Measurements from ENCODE around the gene GPS1. TPM values are rescaled to one million over a fixed set of nuclear protein-coding genes. Genes with fewer than 3 reads are reported as not detected.
A peak's percentile ranks its signal among the peaks of the same experiment; 100 is the strongest.

GPS1 gene
- total and polyA plus RNA-seq, 4 donors, result 53.9 to 66.3 (median 58.8) TPM

- Histone ChIP-seq H3K27ac (ENCODE audit: low read depth in 1 of 2, low read length in 2 of 2) (no peak overlapping the region), H3K27me3 (ENCODE audit: control insufficient read depth in 4 of 4, insufficient read depth in 4 of 4, low read length in 3 of 4) (no peaks in the 10 kb centered on the region), H3K4me3 (ENCODE audit: low read depth in 1 of 3, low read length in 3 of 3) (no peak overlapping the region), H3K9ac (ENCODE audit: low read depth in 1 of 2, low read length in 2 of 2) (no peak overlapping the region), H3K36me3 (ENCODE audit: control insufficient read depth in 4 of 4, insufficient read depth in 3 of 4, low read depth in 1 of 4, low read length in 3 of 4) (peaks cover 6 to 55% (median 20%) of the 10 kb centered on the region in 4 donors), H3K9me3 (ENCODE audit: control insufficient read depth in 4 of 4, low read length in 3 of 4) (no peaks in the 10 kb centered on the region), H3K4me1 (ENCODE audit: control insufficient read depth in 4 of 4, insufficient read depth in 4 of 4, low read length in 3 of 4) (peaks cover 8 to 32% (median 24%) of the 10 kb centered on the region in 4 donors)
- DNase-seq (ENCODE audit: low spot score), result no peak
- TF ChIP-seq RAD21 (IDR thresholded peaks at IDR 0.05) (peak in 1 of 2 donors; percentile 11), HNF4A (conservative IDR thresholded peaks at IDR 0.05) (no peak)
- 83% methylated on average over 24 of the region's 24 CpGs for WGBS
These were observed 10.6 kb downstream of the GPS1 start for GRCh38 chr17:82062076-82062983.

- Histone ChIP-seq H3K27ac (ENCODE audit: low read depth in 1 of 2, low read length in 2 of 2) (no peak overlapping the region), H3K4me1 (ENCODE audit: control insufficient read depth in 4 of 4, insufficient read depth in 4 of 4, low read length in 3 of 4) (peaks cover 8 to 32% (median 24%) of the 10 kb centered on the region in 4 donors), H3K36me3 (ENCODE audit: control insufficient read depth in 4 of 4, insufficient read depth in 3 of 4, low read depth in 1 of 4, low read length in 3 of 4) (peaks cover 2 to 49% (median 16%) of the 10 kb centered on the region in 4 donors), H3K27me3 (ENCODE audit: control insufficient read depth in 4 of 4, insufficient read depth in 4 of 4, low read length in 3 of 4) (no peaks in the 10 kb centered on the region), H3K9ac (ENCODE audit: low read depth in 1 of 2, low read length in 2 of 2) (no peak overlapping the region), H3K9me3 (ENCODE audit: control insufficient read depth in 4 of 4, low read length in 3 of 4) (no peaks in the 10 kb centered on the region), H3K4me3 (ENCODE audit: low read depth in 1 of 3, low read length in 3 of 3) (no peak overlapping the region)
- no peak for DNase-seq (ENCODE audit: low spot score)
- 93% methylated on average over 9 of the region's 9 CpGs for WGBS
- TF ChIP-seq ATF3 (IDR thresholded peaks at IDR 0.05) (no peak), HNF4A (conservative IDR thresholded peaks at IDR 0.05) (no peak), EGR1 (IDR thresholded peaks at IDR 0.05; ENCODE audit: low read depth in 2 of 2) (no peak), JUND (IDR thresholded peaks at IDR 0.05) (no peak), GABPA (IDR thresholded peaks at IDR 0.05 in 1 of 2, conservative IDR thresholded peaks at IDR 0.05 in 1 of 2) (no peak), CTCF (IDR thresholded peaks at IDR 0.05; ENCODE audit: low read depth, low read length, missing input control) (no peak), MAX (IDR thresholded peaks at IDR 0.05) (no peak), TAF1 (conservative IDR thresholded peaks at IDR 0.05) (no peak), NR2F2 (IDR thresholded peaks at IDR 0.05) (no peak)
These were observed 11.3 kb downstream of the GPS1 start for GRCh38 chr17:82062984-82063368.

GRCh38 chr17:82063424-82064415 is 12.0 kb downstream of the GPS1 start:
- Histone ChIP-seq H3K27ac (ENCODE audit: low read depth in 1 of 2, low read length in 2 of 2) (peak overlapping the region; percentile 26 to 81), H3K27me3 (ENCODE audit: control insufficient read depth in 4 of 4, insufficient read depth in 4 of 4, low read length in 3 of 4) (no peaks in the 10 kb centered on the region), H3K36me3 (ENCODE audit: control insufficient read depth in 4 of 4, insufficient read depth in 3 of 4, low read depth in 1 of 4, low read length in 3 of 4) (peaks cover 2 to 42% (median 14%) of the 10 kb centered on the region in 4 donors), H3K9ac (ENCODE audit: low read depth in 1 of 2, low read length in 2 of 2) (no peak overlapping the region), H3K4me3 (ENCODE audit: low read depth in 1 of 3, low read length in 3 of 3) (peak overlapping the region in 2 of 3 donors; percentile 95 to 96), H3K4me1 (ENCODE audit: control insufficient read depth in 4 of 4, insufficient read depth in 4 of 4, low read length in 3 of 4) (peaks cover 8 to 32% (median 24%) of the 10 kb centered on the region in 4 donors), H3K9me3 (ENCODE audit: control insufficient read depth in 4 of 4, low read length in 3 of 4) (no peaks in the 10 kb centered on the region)
- no peak for DNase-seq (ENCODE audit: low spot score)
- TF ChIP-seq TAF1 (conservative IDR thresholded peaks at IDR 0.05) (no peak), RXRA (IDR thresholded peaks at IDR 0.05) (peak; percentile 30 to 62), GABPA (IDR thresholded peaks at IDR 0.05 in 1 of 2, conservative IDR thresholded peaks at IDR 0.05 in 1 of 2) (peak in 1 of 2 donors; percentile 33)
- WGBS, result 64% methylated on average over 20 of the region's 20 CpGs

Data from liver (tissue), 9 donors.